ENCODE measurements around the gene ZNF561.

Gene ZNF561

GRCh38 chr19:9570255-9570654 lies 50.8 kb downstream of the ZNF561 start:
- DNase-seq = no peak

- DNase-seq = no peak
Measured at GRCh38 chr19:9566729-9567128, 54.3 kb downstream of the ZNF561 start.

- no peak for DNase-seq
Measured at GRCh38 chr19:9565900-9566705, 54.9 kb downstream of the ZNF561 start.
